ENCODE data around the gene TMEM117.
"Not testable (repeated sequence)": the region's sequence is repeated elsewhere in the genome, so short reads cannot be mapped to it uniquely, and the experiment has no call there.

Gene TMEM117

DNA sequence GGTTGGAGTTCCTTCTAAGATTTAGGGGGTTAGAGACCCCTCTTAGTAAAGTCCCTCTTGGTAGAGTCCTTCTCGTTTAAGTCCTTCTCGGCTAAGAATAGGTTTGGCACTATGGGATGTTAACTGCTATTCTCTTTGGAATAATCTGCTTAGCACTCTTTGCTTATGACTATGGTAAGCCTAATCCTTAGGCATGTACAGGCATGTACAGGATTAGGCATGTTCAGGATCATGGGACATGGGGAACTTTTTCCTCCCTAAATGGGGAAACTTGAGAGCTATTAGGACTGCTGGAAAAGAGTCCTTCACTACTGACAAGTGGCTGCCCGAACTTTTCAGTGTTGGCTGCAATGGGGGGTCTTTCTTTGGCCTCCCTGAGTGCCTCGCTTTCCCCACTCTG lies 193.3 kb downstream of the TMEM117 start:
- Histone ChIP-seq H3K36me3 (no peaks in the 10 kb centered on the region), H3K4me3 (ENCODE audit: low read depth, low read length) (no peak overlapping the region), H3K4me1 (no peaks in the 10 kb centered on the region), H3K9me3 (no peaks in the 10 kb centered on the region), H3K27me3 (no peaks in the 10 kb centered on the region)
- no peak for DNase-seq
- TF ChIP-seq, protein P1, sequence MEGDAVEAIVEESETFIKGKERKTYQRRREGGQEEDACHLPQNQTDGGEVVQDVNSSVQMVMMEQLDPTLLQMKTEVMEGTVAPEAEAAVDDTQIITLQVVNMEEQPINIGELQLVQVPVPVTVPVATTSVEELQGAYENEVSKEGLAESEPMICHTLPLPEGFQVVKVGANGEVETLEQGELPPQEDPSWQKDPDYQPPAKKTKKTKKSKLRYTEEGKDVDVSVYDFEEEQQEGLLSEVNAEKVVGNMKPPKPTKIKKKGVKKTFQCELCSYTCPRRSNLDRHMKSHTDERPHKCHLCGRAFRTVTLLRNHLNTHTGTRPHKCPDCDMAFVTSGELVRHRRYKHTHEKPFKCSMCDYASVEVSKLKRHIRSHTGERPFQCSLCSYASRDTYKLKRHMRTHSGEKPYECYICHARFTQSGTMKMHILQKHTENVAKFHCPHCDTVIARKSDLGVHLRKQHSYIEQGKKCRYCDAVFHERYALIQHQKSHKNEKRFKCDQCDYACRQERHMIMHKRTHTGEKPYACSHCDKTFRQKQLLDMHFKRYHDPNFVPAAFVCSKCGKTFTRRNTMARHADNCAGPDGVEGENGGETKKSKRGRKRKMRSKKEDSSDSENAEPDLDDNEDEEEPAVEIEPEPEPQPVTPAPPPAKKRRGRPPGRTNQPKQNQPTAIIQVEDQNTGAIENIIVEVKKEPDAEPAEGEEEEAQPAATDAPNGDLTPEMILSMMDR (IDR thresholded peaks at IDR 0.05; ENCODE audit: low read depth, low read length) = no peak

GRCh38 chr12:44031472-44032185 lies 195.7 kb downstream of the TMEM117 start:
- Histone ChIP-seq H3K27me3 (no peaks in the 10 kb centered on the region), H3K4me1 (no peaks in the 10 kb centered on the region), H3K9me3 (no peaks in the 10 kb centered on the region), H3K4me3 (ENCODE audit: low read depth, low read length) (no peak overlapping the region), H3K36me3 (no peaks in the 10 kb centered on the region)
- TF ChIP-seq, protein P1 (IDR thresholded peaks at IDR 0.05; ENCODE audit: low read depth, low read length) = no peak
- DNase-seq = no peak

DNA sequence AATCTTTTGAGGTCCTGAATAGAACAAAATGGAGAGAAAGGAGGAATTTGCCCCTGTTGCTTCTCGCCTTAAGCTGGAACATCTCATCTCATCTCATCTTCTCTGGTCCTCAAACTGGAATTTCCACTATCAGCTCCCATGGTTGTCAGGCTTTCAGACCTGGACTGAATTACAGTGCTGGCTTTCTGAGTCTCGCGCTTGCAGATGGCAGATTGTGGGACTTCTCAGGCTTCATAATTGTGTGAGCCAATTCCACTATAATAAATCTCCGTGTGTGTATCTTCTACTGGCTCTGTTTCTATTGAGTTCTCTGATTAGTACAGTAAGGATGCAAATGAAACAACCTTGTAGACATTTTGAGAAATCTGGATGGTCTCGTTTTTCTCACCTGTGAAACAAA lies 199.0 kb downstream of the TMEM117 start:
- no peak for DNase-seq
- TF ChIP-seq, protein P1 (IDR thresholded peaks at IDR 0.05; ENCODE audit: low read depth, low read length) = no peak
- Histone ChIP-seq H3K27me3 (no peaks in the 10 kb centered on the region), H3K4me1 (no peaks in the 10 kb centered on the region), H3K4me3 (ENCODE audit: low read depth, low read length) (no peak overlapping the region), H3K9me3 (no peaks in the 10 kb centered on the region), H3K36me3 (no peaks in the 10 kb centered on the region)

GRCh38 chr12:44036875-44037443 lies 201.1 kb downstream of the TMEM117 start:
- Histone ChIP-seq H3K27me3 (no peaks in the 10 kb centered on the region), H3K9me3 (no peaks in the 10 kb centered on the region), H3K36me3 (no peaks in the 10 kb centered on the region), H3K4me3 (ENCODE audit: low read depth, low read length) (no peak overlapping the region), H3K4me1 (no peaks in the 10 kb centered on the region)
- TF ChIP-seq, protein P1 (IDR thresholded peaks at IDR 0.05; ENCODE audit: low read depth, low read length) = no peak
- no peak for DNase-seq

DNA sequence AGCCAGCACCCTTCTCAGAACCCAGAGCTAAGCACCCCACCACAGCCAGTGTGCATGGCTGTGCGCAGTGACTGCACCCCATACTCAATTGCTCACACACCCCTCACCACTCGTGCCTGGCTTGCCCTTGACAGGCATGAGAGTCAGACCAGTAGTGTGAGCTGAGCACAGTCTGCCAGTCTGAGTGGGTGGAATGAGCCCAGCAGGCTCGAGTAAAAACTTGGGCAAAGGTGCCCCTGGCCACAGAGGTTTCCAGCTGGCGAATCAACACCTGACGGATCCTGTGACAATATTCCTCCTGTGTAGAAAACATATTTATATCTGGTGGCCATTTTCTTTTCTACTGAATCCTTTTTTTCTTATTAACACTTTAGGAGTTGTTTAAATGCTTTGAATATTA lies 202.5 kb downstream of the TMEM117 start:
- H3K4me1 ChIP-seq = no peaks in the 10 kb centered on the region
- DNase-seq = no peak
- H3K36me3 ChIP-seq = no peaks in the 10 kb centered on the region
- no peak overlapping the region for H3K4me3 ChIP-seq (ENCODE audit: low read depth, low read length)
- no peaks in the 10 kb centered on the region for H3K9me3 ChIP-seq
- TF ChIP-seq, protein P1 (IDR thresholded peaks at IDR 0.05; ENCODE audit: low read depth, low read length) = no peak
- no peaks in the 10 kb centered on the region for H3K27me3 ChIP-seq

- not testable (repeated sequence) for DNase-seq; H3K9me3 ChIP-seq; H3K4me1 ChIP-seq; H3K4me3 ChIP-seq (ENCODE audit: low read depth, low read length); H3K36me3 ChIP-seq; H3K27me3 ChIP-seq
These were observed 208.6 kb downstream of the TMEM117 start for GRCh38 chr12:44044491-44044890.

Measured in BE2C (cell line).